GM21528 (cell line): ENCODE data around the gene EPAS1.
"Not testable (repeated sequence)": the region's sequence is repeated elsewhere in the genome, so short reads cannot be mapped to it uniquely, and the experiment has no call there.

Experiments
- ATAC-seq: cut with Tn5 transposase; IDR thresholded peaks from one replicate; pipeline ENCODE4 v1.9.1; 2021; ENCODE audit warnings: mild to moderate bottlenecking, moderate library complexity; ENCODE audit not compliant: unreplicated experiment, low FRiP score

Gene EPAS1

DNA sequence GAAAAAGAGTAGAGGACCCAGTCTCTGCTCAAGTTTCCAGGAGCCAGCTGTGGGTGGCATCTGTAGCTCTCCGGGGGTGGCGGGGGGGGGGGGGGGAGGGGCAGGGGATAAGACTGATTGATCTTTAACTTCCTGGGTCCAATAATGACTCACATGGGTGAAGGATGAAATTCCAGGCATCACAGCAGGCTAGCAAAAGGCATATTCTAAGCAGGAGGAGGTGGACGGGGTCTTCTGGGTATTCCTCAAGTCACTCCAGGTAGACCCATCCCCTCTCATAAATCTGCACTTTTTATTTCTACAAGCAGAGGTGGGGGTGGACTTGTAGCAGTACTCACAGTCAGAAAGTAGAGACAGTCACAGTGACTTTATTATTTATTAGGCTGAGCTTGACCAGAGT, 96.7 kb downstream of the EPAS1 start:
- no peak for ATAC-seq

DNA sequence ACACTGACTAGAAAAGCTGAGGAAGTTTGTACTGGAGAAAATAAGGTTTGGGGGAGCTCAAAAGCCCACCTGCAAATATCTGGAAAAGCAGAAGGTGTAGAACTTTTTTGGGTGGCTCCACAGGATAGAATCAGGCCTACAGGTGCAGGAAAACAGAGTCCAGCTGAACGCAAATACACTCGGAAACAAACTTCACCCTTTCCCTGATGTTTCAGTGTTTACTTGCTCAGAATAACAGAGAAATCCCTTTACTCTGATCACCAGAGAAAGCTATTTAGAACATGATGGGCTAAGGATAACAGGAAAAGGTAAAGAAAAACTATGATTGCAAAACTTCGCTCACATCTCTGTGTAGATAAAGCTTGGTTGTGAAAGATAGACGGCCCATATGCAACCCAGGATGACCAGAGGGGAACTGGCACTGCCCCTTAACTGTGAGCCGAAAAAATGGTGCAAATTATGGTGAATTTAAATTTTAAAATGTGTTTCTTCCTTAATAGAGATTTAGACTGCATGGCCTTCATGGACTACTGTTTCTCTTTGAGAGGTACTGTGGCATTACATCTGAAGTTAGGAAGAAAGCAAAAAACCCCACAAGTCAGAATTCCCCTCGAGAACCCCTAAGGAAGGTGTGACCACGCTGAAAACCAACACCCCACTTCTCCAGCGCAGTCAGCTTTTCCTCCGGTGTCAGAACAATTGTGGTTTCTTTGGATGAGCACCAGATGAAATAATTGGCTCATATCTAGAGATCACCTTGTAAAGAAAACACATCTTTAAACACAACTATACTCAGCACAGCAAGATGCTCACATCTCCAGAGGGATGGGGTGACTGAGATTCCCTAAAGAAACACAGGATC, 97.7 kb downstream of the EPAS1 start:
- no peak for ATAC-seq

DNA sequence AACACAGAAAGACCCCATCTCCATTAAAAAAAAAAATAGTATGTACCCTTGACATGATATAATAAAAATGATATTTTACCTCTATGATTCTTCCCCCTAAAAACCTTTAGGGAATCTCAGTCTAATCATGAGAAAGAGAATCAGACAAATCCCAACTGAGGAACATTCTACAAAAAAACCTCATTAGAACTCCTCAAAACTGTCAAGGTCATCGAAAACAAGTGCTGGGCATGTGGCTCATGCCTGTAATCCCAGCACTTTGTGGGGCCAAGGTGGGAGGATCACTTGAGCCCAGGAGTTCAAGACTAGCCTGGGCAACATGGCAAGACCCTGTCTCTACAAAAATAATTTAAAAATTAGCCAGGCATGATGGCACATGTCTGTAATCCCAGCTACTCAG, 98.5 kb downstream of the EPAS1 start:
- ATAC-seq = not testable (repeated sequence)

DNA sequence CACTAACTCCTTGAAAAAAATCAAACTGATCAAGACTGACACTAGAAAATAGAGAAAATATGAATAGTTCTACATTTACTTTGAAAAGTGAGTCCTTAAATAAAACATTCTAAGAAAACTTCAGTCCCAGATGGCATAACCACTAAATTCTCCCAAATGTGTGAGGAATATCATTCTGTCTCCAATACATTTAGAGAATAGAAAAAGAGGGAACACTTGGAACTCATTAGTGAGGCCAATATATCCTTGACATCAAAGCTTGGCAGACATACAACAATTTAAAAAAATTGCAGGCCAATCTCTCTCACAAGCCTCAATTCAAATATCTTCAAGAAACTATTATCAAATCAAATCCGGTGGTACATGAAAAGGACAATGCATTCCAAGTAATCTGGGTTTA, 102.8 kb downstream of the EPAS1 start:
- ATAC-seq = no peak

DNA sequence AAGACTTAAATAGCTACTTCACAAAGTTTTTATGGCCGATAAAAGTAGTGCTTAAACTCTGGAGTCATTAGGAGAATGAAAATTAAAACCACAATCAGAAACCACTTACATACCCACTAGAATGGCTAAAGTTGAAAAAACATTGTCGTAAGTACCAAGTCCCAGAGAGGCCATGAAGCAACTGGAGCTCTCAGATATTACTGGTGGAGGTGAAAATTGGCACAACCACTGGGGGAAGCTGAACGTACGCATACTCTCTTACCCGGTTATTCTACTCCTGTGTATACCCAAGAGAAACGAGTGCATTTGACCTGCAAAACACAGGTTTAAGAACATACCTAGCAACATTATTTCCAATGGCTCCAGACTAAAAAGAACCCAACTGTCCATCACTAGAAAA, 105.7 kb downstream of the EPAS1 start:
- no peak for ATAC-seq

DNA sequence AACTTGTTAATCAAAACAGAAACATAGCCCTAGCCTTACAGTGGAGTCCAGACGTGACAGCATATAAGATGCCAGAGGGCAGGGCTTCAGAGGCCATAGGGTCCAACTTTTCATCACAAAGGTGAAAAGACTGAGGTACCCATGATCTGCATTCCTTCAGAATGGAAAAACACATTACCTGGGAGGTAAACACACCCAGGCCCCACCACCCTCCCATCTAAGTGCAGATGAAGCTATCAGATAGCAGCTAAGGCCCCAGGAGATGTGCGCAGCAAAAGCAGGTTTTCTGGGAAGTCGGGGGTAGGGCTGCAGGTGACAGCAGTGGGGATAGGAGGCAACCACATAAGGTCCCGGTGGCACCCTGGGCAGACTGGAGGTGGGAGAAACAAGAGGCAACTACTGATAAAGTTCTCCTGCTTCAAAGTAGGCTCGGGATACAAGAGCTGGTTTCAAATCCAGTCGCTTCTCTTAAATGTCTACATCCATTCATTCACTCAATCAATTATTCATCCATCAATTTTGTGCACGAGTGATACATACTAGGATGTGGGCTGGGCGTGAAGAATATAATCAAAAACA, 107.1 kb downstream of the EPAS1 start:
- no peak for ATAC-seq

DNA sequence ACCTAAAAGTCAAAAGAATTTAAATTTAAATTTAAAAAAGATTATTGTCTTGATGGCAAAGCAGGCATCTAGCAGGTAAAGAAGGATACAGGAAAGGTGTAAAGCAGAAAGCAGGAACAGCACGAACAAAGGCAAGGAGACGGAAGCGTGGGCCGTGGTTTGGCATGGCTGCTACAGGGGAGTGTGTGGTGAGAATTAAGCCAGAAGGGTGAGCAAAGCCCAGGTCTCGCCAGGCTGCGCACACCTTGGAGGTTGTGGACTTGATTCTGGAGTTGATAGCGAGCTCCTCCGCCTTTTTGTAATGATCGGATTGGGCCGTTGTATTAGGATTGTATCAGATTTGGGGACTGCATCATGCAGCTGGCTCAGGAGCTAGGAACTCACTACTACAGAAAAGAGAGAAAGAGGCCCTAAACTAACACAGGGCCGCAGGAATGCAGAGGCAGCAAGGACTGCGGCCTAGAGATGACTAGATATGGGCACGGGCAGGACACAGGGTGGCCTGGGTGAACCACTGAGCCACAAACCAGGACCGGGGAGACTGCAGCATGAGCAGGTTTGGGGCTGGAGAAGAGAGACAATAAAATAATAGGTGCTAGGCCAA, 110.7 kb downstream of the EPAS1 start:
- no peak for ATAC-seq

DNA sequence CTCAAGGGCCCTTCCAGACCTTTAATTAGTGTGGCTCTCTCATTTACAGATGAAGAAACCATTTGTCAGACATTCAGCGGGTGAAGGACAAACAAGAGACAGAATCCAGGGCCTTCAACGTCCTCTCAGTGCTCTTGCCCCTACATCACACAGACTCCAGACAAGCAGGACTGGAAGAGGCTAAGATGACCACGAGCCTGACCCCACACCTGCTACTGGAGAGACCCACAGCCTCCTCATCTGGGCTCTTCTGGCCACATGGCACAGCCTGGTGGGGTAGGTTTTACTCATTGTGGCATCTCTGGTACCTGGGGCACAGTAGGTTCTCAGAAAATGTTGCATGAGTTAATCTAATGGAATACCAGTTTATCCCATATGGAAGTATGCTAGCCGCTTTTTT, 112.5 kb downstream of the EPAS1 start:
- no peak for ATAC-seq

DNA sequence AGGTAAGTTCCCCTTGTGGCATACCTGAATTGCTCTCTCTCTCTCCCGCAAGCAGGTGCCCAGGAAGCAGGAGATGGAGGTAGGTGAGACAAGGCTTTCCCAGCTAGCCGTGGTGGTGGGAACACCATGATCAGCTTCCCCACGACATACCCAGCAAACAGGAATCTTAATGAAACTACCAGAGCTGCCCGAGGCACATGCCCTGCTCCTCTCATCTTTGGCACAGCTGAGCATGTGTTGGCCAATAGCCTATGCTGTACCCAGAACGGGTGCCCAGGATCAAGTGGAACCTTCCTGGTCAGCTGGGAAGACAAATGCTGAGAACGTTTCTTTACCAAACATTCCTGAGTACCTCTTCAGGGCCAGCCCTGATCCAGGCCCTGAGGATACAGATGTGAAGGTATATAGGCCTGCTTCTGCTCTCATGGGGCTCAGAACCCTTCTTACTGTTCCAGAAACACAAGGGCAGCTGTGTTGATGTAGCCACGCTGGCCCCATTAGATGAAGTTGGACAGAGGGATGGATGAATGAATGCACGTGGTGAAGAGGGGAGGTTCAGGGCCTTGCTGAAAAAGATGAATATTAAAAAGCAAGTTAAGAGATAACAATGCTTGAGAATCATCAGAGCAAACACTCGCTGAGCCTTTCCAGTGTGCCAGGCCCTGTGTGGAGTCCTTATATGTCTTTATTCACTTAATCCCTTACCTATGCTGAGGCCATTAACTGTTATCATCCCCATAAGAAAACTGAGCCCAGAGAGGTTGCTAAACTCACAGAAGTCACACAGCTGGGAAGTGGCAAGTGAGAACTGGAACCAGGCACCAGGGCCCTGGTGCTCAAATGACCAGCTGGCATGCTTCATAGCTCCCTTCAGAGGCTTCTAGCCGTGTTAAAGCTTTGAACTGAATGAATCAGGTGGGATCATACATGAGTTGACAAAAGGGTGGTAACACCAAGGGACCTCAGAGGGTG, 113.4 kb downstream of the EPAS1 start:
- ATAC-seq = no peak

DNA sequence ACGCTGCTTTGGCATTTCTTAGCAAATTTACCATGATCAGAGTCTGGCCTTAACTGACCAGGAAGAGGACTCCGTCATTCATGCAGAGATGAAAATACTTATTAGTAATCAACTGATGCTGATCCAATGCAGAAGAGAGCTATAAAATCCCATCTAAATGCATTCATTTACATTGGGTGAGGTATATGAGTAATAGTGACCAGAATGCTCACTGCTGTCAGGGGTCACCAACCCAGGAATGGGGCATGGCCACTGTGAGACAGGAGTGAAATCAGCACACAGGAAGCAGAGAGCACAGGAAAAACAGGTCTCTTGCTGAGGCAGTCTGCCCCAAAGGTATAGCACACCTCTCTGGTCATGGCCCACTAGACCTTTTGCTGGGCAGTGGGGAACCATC, 114.0 kb downstream of the EPAS1 start:
- no peak for ATAC-seq

DNA sequence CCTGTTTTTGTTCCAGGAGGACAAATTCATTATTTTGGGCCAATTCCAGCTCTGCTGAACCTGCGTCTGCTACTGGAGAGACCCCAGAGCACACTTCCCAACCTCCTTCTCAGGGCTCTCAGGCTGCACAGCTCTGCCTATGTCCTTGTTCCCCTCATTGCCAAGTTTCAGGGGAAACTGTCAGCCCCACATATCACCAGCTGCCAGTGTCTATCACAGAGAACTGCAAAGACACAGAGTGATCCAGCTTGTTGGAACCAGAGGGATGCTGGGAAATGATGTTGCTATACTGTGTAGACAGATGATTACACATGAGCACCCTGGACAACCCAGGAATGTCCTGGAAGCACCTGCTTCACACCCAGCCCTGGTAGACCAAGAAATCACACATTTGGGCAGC, 114.8 kb downstream of the EPAS1 start:
- ATAC-seq = no peak

DNA sequence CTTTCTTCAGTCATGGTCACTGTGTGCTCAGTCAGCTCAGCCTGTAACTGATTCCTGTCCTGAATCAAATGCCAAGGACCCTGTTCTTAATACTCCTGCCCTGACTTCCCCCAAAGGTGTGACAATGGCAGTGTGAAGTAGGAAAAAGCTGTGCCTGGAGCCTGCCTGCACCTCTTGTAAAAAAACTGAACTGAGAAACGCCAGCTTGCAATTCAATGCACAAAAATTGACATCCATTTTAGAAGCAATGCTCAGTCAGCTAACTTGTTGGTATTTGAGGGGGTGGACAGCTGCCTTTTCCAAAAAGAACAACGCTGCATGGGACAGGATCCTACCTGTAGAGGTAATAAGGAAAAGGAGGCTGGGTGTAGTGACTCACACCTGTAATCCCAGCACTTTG, 115.9 kb downstream of the EPAS1 start:
- ATAC-seq = no peak

DNA sequence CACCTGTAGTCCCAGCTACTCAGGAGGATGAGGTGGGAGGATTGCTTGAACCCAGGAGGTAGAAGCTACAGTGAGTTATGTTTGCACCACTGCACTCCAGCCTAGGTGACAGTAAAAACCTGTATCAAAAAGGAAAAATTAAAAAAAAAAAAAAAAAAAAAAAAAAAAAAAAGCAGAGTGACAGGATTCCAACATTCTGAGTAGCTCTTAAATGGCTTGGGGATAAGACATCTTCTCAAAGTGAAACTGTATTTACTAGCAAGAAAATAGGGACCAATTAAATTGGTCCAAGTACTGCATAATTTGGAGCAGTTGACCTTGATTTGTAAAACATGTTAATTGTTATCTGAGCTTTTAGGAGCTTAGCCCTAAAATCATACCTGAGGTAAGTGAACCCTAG, 116.4 kb downstream of the EPAS1 start:
- ATAC-seq = no peak

DNA sequence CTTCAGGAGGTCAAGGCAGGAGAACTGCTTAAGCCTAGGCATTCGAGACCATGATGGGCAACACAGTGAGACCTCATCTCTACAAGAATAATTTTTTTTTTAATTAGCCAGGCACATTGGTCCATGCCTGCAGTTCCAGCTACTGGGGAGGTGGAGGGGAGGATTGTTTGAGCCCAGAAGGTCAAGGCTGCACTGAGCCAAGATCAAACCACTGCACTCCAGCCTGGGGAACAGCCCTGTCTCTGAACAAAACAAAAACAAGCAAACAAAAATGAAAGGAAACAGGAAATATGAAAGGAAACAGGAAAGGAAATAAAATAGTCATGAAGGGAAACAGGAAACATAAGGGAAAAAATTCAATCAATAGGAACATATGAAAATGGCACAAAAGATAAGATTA, 117.5 kb downstream of the EPAS1 start:
- ATAC-seq = no peak

DNA sequence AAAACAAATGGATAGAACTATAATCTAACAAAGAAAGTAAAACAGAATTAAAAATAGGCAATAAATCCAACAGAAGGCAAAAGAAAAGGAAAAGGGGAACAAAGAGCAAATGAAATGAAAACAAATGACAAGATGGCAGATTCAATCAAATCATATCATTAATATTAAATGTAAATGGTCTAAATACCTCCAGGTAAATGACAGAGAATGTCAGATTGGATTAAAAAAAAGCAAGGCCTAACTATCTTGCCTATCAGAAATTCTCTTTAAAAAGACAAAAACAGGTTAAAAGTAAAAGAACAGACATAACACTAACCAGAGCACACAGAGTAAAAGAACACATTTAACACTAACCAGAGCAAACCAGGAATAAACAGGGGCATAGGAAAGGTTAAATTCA, 119.1 kb downstream of the EPAS1 start:
- ATAC-seq = no peak

DNA sequence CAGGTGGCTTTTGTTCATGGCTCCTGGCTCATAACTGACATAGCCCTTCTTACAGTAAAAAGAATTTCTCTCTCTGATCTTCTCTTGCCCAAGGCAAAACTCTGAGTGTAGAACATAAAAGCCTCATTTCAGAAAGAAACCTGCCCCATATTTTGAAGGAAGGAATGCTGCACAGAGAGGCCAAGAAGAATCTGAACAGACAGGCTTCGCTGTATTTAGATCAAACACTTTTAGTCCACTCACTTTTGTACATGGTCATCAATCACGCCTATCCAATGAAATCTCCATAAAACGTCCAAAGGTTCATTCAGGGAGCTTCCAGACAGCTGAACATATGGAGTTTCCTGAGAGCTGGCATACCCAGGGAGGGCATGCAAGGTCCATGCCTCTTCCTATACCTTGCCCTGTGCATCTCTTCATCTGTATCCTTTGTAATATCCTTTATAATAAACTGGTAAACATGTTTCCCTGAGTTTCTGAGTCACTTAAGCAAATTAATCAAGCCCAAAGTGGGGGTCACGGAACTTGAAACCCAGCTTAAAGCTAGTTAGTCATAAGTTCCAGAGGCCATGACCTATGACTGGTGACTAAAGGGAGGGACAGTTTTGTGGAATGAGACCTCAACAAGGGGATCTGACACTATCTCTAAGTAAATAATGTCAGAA, 119.7 kb downstream of the EPAS1 start:
- ATAC-seq = no peak

DNA sequence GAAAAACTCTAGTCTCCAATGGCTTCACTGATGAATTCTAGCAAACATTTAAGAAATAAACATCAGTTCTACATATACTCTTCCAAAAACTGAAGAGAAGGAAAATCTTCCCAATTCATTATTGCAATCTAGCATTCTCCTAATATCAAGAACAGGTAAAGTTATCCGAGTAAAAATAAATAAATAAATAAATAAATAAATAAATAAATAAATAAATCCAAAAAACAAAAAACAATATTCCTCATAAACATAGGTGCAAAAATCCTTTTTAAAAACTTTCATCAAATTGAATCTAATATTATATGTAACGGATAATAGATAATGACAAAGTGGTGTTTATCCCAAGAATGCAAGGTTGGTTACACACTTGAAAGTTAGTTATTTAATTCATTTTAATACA, 123.7 kb downstream of the EPAS1 start:
- ATAC-seq = no peak

DNA sequence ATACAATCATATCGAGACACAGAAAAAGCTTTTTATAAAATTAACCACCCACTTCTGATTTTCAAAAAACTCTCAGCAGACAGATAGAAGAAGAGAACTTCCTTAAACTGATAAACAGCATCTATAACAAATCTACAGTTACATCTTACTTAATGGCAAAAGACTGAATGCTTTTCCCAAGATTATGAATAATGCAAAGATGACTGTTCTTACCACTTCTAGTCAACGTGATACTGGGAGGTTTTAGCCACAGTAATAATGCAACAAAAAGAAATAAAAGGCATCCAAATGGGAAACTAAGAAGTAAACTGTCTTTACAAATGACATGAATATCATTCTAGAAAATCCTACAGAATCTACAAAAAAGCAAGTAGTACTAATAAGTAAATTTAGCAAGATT, 124.2 kb downstream of the EPAS1 start:
- ATAC-seq = no peak

DNA sequence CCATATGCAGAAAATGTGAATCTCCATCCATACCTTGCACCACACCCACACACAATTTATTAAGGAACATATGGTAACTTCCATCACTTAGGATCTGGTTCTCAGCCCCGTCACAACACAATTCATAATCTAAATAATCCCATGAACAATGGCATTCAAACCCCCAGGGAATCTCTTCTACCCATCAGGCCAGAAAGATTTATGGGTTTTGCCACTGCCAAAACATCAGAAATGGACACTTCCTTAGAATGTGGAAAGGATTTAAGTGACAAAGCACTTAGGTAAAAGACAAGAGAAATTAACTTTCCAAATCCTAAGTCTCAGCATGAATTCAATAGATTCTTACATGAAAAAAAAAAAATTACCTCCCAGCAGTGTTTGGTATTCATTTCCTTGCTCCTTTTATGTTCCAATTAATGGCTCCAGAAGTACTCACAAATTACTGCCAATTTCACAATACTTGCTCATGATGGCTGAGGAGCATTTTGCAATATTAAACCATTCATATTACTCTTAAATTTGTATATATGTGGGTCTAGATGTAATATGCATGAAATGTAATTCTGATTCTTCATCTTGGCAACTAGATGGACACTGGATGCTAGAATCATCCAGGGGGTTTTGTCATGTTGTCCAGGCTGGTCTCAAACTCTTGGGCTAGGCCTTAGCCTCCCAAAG, 125.6 kb downstream of the EPAS1 start:
- no peak for ATAC-seq

DNA sequence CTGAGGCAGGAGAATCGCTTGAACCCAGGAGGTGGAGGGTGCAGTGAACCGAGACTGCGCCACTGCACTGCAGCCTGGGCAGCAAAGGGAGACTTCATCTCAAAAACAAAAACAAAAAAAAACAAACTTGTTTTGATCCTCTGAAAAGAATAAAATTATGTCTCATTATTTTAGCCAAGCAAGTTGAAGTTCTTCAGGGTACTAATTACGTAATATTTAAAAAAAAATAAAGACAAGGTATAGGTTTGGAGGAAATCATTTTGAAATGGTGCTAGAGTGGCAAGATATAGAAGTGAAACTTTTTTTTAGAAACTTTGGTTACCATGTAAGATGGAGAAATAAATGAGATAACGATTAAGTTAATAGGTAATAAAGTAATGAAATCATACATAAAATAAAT, 127.7 kb downstream of the EPAS1 start:
- ATAC-seq = no peak
